Measurements from ENCODE around the gene SLX4IP.

- TF ChIP-seq NFIC (IDR thresholded peaks at IDR 0.05) = no peak
- no peak for TF ChIP-seq MAX (IDR thresholded peaks at IDR 0.05)
- no peak for TF ChIP-seq EP300 (IDR thresholded peaks at IDR 0.05; ENCODE audit: borderline replicate concordance)
- no peak for TF ChIP-seq YY1 (IDR thresholded peaks at IDR 0.05; ENCODE audit: low read depth)
- TF ChIP-seq TAF1 (IDR thresholded peaks at IDR 0.05; ENCODE audit: low read depth) = no peak
- no peak for TF ChIP-seq RAD21 (IDR thresholded peaks at IDR 0.05; ENCODE audit: low read depth)
- TF ChIP-seq REST (IDR thresholded peaks at IDR 0.05; ENCODE audit: low read depth) = no peak
- no peak for TF ChIP-seq CREB1 (IDR thresholded peaks at IDR 0.05; ENCODE audit: low read depth)
These were observed 97.3 kb downstream of the SLX4IP start for GRCh38 chr20:10532361-10532760.
